GM18517 (cell line): Measurements from ENCODE around the gene NFATC3.

Experiments used
- ATAC-seq: cut with Tn5 transposase; IDR thresholded peaks from one replicate; pipeline ENCODE4 v1.9.1; 2021; ENCODE audit warnings: mild to moderate bottlenecking, moderate library complexity; ENCODE audit not compliant: unreplicated experiment

NFATC3 gene

DNA sequence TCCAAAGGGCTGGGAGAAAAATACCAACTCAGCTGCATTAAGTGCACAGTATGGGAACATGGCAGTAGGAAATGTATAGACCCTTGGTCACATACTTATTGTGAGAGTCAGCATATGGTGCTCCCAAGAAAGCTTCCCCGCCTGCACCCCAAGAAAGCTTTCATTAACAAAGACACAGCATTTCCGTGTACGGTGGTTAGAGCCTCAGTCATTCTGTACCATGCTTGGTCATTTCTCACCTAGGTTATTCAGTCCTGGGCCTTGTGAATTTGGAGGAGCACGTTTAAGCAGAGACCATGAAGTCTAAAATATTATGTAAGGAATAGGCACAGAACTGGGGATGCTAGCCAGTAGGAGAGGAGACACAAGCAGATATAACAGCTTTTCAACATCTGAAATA, 94.7 kb downstream of the NFATC3 start:
- no peak for ATAC-seq

DNA sequence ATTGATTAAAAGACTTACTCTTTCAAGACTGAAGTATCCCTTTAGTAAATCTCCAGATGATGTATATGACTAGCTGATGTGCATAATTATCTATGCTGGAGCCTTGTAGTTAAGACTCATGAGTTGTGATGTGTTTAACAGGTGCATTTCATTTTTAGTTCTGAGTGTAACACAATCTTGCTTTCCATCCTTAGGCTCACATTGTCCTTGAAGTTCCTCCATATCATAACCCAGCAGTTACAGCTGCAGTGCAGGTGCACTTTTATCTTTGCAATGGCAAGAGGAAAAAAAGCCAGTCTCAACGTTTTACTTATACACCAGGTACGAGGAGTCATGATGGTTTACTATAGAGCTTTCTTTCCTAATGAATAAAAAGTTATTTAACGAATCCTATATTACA, 97.9 kb downstream of the NFATC3 start:
- no peak for ATAC-seq

DNA sequence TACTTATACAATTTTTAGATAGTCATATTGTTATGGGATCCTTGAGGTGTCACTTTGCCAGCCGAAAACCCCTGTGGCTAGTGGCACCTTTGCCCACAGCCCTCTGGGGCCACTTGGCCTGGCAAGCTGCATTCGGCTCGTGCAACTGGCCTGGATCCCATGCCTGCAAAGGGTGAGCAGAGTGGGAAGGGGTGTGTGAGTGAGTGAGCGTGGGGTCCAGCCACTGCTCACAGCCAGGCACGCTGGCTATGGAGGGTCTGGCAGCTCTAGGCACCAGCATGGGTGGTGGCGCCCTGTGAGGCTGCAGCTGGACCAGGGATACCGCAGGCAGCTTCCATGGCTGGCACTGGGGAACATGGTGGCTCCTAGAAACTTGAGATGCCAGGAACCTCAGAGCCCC, 101.7 kb downstream of the NFATC3 start:
- ATAC-seq: no peak

DNA sequence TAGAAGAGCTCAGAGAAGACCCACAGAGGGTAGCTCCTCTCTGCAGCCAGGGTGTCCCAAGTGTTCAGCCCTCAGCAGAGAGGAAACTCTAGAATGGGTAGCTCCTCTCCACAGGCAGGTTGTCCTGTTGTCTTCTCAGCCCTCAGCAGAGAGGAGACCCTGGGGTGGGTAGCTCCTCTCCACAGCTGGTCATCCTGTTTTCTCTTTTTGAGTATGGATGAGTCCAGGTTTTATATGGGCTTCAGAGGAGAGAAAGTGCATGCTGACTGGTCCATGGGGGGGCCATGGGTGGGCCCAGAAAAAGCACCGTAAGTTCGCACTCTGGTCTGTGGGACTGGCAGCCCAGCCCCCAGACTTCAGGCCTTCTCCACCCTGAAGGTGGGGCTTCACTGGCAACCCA, 102.3 kb downstream of the NFATC3 start:
- ATAC-seq: no peak

DNA sequence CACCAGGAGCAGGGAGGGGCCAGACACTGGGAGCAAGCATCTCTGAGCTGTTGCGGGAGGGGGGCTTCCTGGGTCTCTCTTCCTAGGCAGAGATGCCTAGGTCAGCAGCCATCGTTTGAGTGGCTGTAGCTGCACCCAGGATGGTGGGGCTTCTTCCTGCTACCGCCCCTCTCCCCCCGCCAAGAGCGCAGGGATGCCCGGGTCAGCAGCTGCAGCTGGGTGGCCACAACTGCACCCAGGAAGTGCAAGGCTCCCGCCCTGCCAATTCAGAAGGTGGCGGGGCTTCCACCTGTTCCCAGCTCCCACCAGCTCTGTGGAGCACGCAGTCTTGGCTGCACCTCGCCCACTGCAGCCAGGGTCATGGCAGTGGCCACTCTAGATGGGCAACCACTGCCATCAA, 103.0 kb downstream of the NFATC3 start:
- no peak for ATAC-seq

DNA sequence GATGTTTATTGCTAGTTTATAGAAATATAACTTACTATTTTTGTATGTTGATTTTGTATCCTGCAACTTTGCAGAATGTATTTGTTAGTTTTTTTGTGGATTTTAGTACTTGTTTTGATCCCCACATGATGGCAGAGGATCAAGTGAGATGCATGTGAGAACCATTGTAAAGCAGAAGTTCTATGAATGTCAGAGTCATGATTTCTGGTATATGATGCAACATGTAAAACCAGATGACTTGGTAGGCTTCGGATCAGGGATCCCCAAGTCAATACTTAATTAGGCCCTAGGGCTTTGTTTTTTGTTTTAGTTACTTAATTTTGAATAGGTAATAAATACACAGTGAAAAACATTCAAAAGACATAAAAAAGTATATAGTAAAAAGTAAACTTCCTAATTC, 104.9 kb downstream of the NFATC3 start:
- no peak for ATAC-seq

DNA sequence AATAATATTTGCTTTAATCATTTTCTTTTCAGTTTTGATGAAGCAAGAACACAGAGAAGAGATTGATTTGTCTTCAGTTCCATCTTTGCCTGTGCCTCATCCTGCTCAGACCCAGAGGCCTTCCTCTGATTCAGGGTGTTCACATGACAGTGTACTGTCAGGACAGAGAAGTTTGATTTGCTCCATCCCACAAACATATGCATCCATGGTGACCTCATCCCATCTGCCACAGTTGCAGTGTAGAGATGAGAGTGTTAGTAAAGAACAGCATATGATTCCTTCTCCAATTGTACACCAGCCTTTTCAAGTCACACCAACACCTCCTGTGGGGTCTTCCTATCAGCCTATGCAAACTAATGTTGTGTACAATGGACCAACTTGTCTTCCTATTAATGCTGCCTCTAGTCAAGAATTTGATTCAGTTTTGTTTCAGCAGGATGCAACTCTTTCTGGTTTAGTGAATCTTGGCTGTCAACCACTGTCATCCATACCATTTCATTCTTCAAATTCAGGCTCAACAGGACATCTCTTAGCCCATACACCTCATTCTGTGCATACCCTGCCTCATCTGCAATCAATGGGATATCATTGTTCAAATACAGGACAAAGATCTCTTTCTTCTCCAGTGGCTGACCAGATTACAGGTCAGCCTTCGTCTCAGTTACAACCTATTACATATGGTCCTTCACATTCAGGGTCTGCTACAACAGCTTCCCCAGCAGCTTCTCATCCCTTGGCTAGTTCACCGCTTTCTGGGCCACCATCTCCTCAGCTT, 105.8 kb downstream of the NFATC3 start:
- ATAC-seq: no peak

DNA sequence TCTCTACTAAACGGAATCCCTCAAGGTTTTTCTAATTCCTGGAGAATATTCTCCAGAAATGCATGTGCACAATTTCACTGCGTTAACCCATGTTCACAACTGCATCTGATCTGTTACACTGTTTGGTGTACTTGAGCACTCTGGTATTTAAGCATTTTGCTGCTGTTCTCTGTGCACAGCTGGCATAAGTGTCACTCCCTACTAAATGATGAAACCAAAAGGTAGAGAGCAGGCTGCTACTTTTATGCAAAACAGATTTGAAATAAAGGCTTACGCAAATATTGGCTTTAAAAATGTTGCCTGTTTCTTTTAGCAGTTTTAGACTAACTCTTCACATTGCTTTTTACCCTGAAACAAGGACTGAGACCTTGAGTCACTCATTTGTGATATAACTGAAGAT, 109.1 kb downstream of the NFATC3 start:
- ATAC-seq: no peak

DNA sequence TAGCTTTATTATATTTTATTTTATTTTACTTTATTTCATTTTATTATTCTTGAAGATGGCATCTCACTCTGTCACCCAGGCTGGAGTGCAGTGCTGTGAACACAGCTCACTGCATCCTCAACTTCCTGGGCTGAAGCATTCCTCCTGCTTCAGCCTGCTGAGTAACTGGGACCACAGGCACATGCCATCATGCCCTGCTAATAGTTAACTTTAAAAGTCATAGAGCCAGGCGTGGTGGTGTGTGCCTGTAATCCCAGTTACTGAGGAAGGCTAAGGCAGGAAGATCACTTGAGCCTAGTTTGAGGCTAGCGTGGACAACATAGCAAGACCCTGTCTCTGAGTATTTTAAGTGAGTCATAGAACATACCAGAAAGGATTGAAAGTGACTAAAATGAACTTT, 112.1 kb downstream of the NFATC3 start:
- no peak for ATAC-seq

DNA sequence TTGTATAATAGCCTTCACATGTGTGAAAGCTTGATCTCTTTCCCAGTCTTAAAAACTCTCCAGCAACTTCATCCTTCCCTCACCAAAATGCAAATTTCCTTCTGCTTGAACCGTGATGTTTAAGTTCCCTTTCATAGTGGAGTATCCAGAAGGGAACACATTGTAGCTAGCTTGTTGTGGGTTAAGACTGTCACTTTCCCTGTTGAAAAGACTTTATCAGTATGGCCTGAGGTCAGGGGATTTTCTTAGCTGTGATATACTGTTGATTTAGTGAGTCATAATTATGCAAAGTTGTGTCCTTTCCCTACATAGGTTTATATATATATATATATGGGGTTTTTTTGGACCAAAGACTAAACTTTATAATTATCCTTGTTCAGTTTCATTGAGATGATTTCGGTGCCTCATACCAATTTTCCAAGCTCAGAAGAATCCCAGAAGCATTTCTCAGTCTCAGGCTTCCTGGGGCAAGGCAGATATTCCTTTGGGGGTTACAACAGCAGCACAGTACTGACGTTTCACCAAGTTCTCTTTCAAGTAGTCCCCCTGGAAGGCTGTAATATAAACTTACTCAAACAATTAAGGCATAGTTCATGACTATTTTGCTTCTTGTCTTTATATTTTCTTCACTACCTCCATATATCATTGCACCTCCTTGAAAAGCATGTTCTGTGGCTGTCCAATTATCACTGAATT, 115.1 kb downstream of the NFATC3 start:
- ATAC-seq: no peak

DNA sequence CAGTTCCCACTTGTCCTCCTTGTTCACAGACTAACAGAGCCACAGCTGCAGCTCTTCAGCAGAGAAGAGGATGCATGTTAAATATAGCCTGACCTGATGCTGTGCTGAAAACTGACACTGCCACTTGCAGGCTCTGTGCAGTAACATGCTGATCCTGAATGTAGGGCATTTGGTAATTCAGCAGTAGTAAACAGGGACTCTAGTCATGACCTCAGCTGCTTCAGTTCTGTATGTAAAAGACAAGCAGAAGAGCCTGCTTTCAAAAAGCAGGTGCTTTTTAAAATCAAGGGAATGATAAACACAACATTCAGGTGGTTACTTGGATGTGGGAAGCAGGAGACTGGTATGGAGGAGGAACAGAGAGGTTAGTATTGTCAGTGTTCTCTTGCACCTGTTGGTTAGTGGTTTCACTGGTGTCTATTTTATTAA, 116.9 kb downstream of the NFATC3 start:
- no peak for ATAC-seq

DNA sequence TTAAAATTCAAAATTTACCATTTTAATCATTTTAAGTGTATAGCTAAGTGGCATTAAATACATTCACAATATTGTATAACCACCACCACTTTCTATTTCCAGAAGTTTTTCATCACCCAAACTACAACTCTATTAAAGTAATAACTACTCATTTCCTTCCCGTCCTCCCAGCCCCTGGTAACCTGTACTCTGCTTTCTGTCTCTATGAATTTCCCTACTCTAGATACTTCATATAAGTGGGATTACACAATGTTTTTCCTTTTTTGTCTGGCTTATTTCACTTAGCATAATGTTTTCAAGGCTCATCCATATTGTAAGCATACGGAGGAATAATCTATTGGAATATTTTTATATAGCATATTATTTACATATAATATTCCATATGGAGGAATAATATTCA, 121.1 kb downstream of the NFATC3 start:
- ATAC-seq: no peak

DNA sequence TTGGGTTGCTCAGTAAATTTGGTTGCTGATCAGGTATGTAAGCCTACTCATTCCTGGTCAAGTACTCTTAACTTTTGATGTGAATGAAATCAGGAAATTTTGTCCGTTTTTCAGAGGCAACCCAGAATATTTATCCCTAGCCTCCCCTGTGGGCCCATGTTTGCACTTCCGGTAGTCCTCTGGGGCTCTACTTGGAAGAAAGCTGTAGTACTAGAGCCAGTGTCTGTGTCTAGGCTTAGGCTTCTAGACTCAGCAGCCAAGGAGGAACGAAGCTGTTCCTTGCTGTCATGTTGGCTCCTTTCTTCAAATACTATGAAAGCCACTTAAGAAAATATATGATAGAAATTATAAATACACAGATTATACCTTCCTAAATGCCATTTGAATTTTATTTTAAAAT, 129.6 kb downstream of the NFATC3 start:
- ATAC-seq: no peak

DNA sequence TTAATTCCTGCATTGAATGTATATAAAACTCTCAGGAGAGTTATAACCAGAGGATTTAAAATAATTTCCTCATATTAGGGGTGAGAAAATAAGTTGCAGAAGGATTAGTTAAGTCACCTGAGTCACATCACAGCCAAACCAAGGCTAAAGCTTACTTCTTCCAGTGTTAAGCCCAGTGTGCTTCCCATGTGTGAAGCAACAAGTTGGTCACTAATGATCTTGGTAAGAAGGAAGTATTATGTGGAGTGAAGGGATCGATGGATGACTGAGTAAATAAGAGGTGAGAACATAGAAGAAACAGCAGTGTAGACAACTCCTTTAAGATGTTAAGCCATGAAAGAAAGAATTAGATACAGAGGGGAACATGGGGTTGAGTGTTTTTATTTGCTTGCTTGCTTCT, 130.1 kb downstream of the NFATC3 start:
- no peak for ATAC-seq

DNA sequence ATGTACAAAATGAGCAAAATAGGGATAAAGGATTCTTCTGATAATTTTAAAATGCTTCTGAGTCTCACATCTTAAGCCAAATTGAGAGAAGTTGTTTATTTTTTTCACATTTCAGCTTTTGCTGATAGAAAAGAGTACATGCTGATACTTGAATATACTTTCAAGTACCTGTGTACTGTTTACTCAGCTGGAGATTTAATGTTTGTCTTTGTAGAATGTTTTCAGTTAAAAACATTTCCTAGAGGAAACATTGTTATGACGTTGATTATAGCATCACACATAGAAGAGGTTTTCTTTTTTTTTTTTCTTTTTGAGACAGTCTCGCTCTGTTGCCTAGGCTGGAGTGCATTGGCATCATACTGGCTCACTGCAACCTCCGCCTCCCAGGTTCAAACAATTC, 131.1 kb downstream of the NFATC3 start:
- ATAC-seq: no peak

DNA sequence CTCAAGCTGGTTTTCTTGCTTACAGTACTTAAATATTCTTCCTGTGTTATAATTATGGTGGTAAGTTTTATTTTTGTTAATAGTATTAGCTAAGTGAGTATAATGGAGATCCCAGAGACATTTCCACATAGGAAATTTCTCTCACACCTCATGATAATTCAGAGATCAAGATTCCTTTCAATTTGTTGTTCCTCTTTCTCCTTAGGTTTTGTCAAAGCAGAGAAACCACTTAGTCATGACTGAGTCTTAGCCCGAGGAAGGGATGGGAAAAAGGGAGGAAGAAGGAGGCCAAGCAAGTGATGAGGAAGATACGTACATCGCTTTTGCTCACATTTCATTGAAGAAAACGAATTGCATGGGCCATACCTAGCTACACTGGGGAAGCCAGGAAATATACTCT, 132.3 kb downstream of the NFATC3 start:
- ATAC-seq: no peak

DNA sequence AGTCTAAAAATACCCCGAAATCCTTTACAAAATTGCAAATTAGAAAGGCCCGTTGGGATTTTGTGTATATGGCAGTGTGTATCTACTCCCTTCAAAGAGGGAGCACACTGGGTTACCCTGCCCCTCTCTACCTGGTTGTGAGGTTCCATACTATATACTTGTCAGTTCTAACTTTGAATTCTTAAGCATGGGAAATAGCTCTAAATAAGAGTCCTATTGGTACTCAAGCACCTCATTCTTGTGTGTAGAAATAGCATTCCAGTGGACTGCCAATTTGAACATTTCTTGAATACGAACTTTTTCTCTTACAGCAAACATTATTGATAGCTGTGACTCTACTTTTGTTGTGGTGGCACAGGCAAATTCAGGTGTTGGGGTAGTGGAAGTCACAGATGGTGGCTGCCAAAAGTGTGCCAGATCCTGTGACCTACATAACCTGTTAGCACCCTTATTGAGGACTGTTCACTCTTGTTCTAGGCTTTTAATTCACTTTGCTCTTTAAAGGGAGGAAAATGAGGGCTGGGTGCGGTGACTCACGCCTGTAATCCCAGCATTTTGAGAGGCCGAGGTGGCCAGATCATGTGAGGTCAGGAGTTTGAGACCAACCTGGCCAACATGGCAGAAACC, 134.7 kb downstream of the NFATC3 start:
- no peak for ATAC-seq

DNA sequence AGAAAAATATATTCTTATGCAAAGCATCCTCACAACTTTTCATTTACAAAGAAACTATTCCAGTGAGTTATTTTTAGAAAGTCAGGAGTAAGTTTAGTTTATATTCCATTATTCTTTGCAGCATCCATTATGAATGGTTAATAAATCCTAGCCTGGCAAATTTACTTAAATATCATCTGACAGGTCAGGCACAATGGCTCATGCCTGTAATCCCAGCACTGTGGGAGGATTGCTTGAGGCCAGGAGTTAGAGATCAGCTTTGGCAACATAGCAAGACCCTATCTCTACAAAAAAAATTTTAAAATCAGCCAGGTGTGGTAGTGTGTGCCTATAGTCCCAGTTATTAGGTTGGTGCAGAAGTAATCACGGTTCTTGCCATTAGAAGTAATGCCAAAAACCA, 137.9 kb downstream of the NFATC3 start:
- ATAC-seq: no peak

DNA sequence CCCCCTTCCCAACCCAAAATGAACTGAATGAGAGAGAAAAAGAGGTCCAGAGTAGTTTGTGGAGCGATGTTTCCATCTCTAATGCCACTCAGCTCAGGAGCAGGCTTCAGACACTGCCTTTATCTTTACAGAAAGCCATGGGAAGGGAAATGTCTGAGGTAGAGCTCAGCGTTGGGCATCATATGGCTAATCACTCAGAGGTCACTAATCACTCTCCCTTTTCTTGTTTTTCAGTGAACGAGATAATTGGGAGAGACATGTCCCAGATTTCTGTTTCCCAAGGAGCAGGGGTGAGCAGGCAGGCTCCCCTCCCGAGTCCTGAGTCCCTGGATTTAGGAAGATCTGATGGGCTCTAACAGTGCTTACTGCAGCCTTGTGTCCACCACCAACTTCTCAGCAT, 140.9 kb downstream of the NFATC3 start:
- ATAC-seq: no peak

DNA sequence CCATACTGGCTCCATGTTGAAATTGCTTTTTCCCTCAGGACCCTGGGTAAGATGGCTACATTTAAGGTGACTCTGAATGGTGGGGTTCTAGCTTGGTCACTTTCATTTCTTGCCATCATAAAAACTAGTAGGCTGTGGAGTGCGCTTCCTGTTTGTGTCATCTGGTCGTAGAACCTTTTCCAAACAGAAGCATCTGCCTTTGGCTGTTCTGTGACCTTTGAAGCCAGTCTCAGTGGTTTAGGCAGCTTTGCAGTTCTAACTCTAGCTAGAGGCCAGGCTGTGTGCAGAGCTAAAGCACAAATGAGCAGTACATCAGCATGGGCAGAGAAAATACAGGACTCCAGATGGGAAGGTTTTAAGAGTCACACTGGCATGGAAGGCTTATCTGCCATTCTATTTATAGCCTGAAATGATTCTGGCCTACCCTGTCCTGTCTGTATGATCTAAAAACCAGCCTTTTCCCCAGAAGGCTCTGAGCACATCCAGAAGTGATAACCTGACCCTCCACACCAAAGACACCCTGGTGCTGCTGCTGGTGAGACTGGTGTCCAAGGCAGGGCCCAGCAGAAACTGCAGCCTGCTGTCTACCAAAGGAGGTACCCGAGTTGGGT, 142.1 kb downstream of the NFATC3 start:
- no peak for ATAC-seq

DNA sequence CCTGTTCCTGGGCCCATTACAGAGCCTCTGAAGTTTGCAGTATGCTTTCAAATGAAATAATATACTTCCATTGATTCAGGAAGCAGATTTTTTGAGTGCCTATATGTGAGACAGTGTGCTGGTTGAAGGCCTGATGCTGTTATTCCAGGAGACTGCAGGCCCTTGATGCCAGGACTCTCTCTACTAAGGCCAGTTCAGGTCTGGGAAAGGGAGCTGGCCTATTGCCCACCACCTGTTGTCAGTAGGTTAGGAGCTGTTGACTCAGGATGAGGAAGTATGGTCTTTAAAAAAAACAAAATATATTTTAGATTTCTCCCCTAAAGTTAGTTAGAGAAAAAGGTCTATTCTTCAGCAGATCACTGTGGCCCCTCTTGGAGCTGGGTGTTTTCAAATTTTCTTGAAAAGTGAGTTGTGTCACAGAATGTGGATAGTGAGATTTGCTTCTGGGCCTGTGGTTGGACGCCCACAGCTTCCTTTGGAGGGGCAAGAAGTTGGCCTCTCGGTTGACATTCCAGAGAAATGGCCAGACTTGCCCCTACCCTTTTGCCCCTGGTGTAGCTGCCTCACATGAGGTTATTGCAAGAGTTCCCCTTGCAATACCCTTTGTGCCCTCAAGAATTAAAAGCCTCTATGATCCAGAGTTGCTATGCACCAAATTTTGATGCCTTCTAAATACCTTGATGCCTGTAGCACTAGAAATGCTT, 142.8 kb downstream of the NFATC3 start:
- no peak for ATAC-seq
